NCI-H2171 (cell line): ENCODE results near the gene TMEM145.

Experiments
- DNase-seq: peaks from one replicate; lab custom pipeline; 2025; lab: John Stamatoyannopoulos, UW

Gene TMEM145

GRCh38 chr19:42289556-42290041 is 23.5 kb upstream of the TMEM145 start:
- no peak for DNase-seq

GRCh38 chr19:42290136-42290522 is 23.0 kb upstream of the TMEM145 start:
- no peak for DNase-seq

GRCh38 chr19:42290523-42291434 is 22.3 kb upstream of the TMEM145 start:
- no peak for DNase-seq

- DNase-seq, result no peak
These were observed 21.7 kb upstream of the TMEM145 start for GRCh38 chr19:42291435-42291810.

GRCh38 chr19:42292042-42292960 is 20.8 kb upstream of the TMEM145 start:
- no peak for DNase-seq

GRCh38 chr19:42292963-42293362 is 20.1 kb upstream of the TMEM145 start:
- DNase-seq, result no peak

GRCh38 chr19:42293540-42293939 is 19.6 kb upstream of the TMEM145 start:
- no peak for DNase-seq

- DNase-seq, result no peak
These were observed 19.2 kb upstream of the TMEM145 start for GRCh38 chr19:42293948-42294347.

- DNase-seq, result no peak
These were observed 18.5 kb upstream of the TMEM145 start for GRCh38 chr19:42294471-42295137.

GRCh38 chr19:42295342-42295741 is 17.8 kb upstream of the TMEM145 start:
- DNase-seq, result no peak

- peak; percentile 16 for DNase-seq
These were observed 17.1 kb upstream of the TMEM145 start for GRCh38 chr19:42295831-42296525.

GRCh38 chr19:42297039-42297438 is 16.1 kb upstream of the TMEM145 start:
- DNase-seq, result no peak

GRCh38 chr19:42301646-42302203 is 11.4 kb upstream of the TMEM145 start, which contains the start of gene PRR19:
TSS of gene PRR19 (plus strand) at chr19:42302132. CDS start at chr19:42309585, 7,453 bp downstream.
- DNase-seq, result no peak

GRCh38 chr19:42303101-42303464 is 10.0 kb upstream of the TMEM145 start:
- no peak for DNase-seq

GRCh38 chr19:42303876-42304275 is 9.2 kb upstream of the TMEM145 start:
- DNase-seq, result no peak

- no peak for DNase-seq
These were observed 6.5 kb upstream of the TMEM145 start for GRCh38 chr19:42306646-42307045.

- no peak for DNase-seq
These were observed 3.4 kb upstream of the TMEM145 start for GRCh38 chr19:42309686-42310085.

GRCh38 chr19:42311657-42312056 is 1.5 kb upstream of the TMEM145 start:
- DNase-seq, result no peak

GRCh38 chr19:42312370-42312769 is 739 bp upstream of the TMEM145 start:
- no peak for DNase-seq

GRCh38 chr19:42313840-42314755 is 989 bp downstream of the TMEM145 start:
- no peak for DNase-seq
